CD4-positive, alpha-beta T cell (primary cell): ENCODE data around the gene XKR3. TPM values are rescaled to one million over a fixed set of nuclear protein-coding genes. Genes with fewer than 3 reads are reported as not detected.

Experiments
- ATAC-seq: fragments of 200-7000 bp; cut with Tn5 transposase; one replicate; pipeline ENCODE4 v1.10.0; 2022; ENCODE audit warnings: mild to moderate bottlenecking; ENCODE audit not compliant: poor library complexity
- CTCF ChIA-PET: fragments of 350-600 bp; sonication (Branson Sonifier 250); formaldehyde crosslinking; loops from one replicate; lab custom pipeline; 2021; ENCODE audit warnings: antibody characterized with exemption, inconsistent platforms; lab: Charles Lee
- POLR2A ChIA-PET: fragments of 350-600 bp; sonication (Branson Sonifier 250); formaldehyde crosslinking; loops from one replicate; lab custom pipeline; 2021; ENCODE audit warnings: antibody characterized with exemption, inconsistent platforms; lab: Charles Lee
- DNase-seq, 14 experiments: peaks; one replicate each; pipeline ENCODE4 v3.0.0-alpha.2; 2013 to 2020; ENCODE audit warnings: mixed read lengths in 2 of 14
- H3K27ac ChIP-seq, 2 donors: one replicate each; pipeline versions ENCODE4 v1.5.1 to v1.7.0; 2013; ENCODE audit warnings: low read length in 2 of 2, low read depth in 1 of 2, mild to moderate bottlenecking in 1 of 2
- H3K27me3 ChIP-seq, 2 experiments: 1 replicate in 1 of 2; 2 replicates in 1 of 2; pipeline versions ENCODE4 v1.6.1 to v1.7.0; 2013; ENCODE audit warnings: low read length in 2 of 2, control low read depth in 1 of 2, mild to moderate bottlenecking in 1 of 2, moderate library complexity in 1 of 2; ENCODE audit not compliant: insufficient read depth in 2 of 2, control insufficient read depth in 1 of 2
- H3K36me3 ChIP-seq: one replicate; pipeline ENCODE4 v1.6.1; 2013; ENCODE audit warnings: low read length, control low read depth; ENCODE audit not compliant: insufficient read depth
- H3K4me1 ChIP-seq: one replicate; pipeline ENCODE4 v1.6.1; 2013; ENCODE audit warnings: low read length, control low read depth; ENCODE audit not compliant: insufficient read depth
- H3K4me3 ChIP-seq: one replicate; pipeline ENCODE4 v1.5.1; 2013; ENCODE audit warnings: mild to moderate bottlenecking, low read length, moderate library complexity
- H3K9me3 ChIP-seq, 2 experiments: 1 replicate in 1 of 2; 2 replicates in 1 of 2; pipeline versions ENCODE4 v1.6.1 to v1.7.0; 2013; ENCODE audit warnings: low read length in 2 of 2, mild to moderate bottlenecking in 2 of 2, control low read depth in 1 of 2, moderate library complexity in 1 of 2; ENCODE audit not compliant: control insufficient read depth in 1 of 2, insufficient read depth in 1 of 2
- H3K27ac Mint-ChIP-seq: one replicate; pipeline ENCODE4 v1.8.0; 2020; ENCODE audit warnings: mixed read lengths
- H3K27me3 Mint-ChIP-seq: one replicate; pipeline ENCODE4 v1.8.0; 2021; ENCODE audit warnings: mixed read lengths
- H3K36me3 Mint-ChIP-seq: one replicate; pipeline ENCODE4 v1.8.0; 2021; ENCODE audit warnings: low read depth, mixed read lengths
- H3K4me1 Mint-ChIP-seq: one replicate; pipeline ENCODE4 v1.8.0; 2021; ENCODE audit warnings: low read depth, mixed read lengths
- H3K4me3 Mint-ChIP-seq: one replicate; pipeline ENCODE4 v1.8.0; 2020; ENCODE audit warnings: mild to moderate bottlenecking, mixed read lengths
- H3K9me3 Mint-ChIP-seq: one replicate; pipeline ENCODE4 v1.8.0; 2020; ENCODE audit warnings: mixed read lengths
- intact Hi-C, 2 experiments: fragments of 100-400 bp; cut with DNase I in 1 of 2; cut with micrococcal nuclease in 1 of 2; formaldehyde crosslinking; loops; one replicate each; pipeline versions ENCODE4 v1.15.1 to v1.9.0; 2023 to 2025; cut with DNase I, micrococcal nuclease
- total RNA-seq, 174 experiments: library from RNA in 2 of 174; stranded (reverse) in 2 of 174; gene quantifications; one replicate each; pipeline ENCODE4 v1.2.3 and lab custom pipeline; 2021 to 2026
- TF ChIP-seq, protein P1 (sequence below): fragments of 200-600 bp; IDR thresholded peaks from one replicate; pipeline ENCODE4 v1.8.0; 2022; ENCODE audit warnings: antibody characterized with exemption, mild to moderate bottlenecking

Gene XKR3
- total RNA-seq, 2 experiments from 2014 or later: not detected

DNA sequence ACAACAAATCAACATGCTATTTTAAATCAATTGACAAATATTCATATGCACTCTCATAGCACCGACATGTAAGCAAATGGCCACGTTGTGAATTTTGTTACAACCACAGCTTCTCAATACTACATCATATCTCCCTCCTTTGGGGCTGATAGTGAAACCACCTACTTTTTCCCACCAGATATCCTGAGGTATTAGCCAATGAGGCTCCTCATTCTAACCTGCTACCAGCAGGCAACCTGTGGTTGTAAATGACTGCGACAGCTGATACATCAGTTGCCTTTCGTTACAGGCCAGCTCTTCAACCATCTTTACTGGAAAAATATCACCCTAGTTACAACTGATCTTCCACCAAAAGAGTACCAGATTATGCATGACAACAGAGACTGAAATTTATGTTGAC, 3.7 kb upstream of the XKR3 start:
- intact Hi-C loops: no loop called here
- H3K9me3 ChIP-seq: no peaks in the 10 kb centered on the region
- H3K4me1 ChIP-seq: no peaks in the 10 kb centered on the region
- ATAC-seq (no peak), DNase-seq (no peak)
- no peak overlapping the region for H3K27ac Mint-ChIP-seq
- peaks cover 6% of the 10 kb centered on the region for H3K27me3 Mint-ChIP-seq
- H3K27me3 ChIP-seq: peaks cover 0 to 3% of the 10 kb centered on the region in 2 experiments
- no peaks in the 10 kb centered on the region for H3K36me3 Mint-ChIP-seq
- H3K27ac ChIP-seq: no peak overlapping the region
- peaks cover 20% of the 10 kb centered on the region for H3K4me1 Mint-ChIP-seq
- TF ChIP-seq, protein P1, sequence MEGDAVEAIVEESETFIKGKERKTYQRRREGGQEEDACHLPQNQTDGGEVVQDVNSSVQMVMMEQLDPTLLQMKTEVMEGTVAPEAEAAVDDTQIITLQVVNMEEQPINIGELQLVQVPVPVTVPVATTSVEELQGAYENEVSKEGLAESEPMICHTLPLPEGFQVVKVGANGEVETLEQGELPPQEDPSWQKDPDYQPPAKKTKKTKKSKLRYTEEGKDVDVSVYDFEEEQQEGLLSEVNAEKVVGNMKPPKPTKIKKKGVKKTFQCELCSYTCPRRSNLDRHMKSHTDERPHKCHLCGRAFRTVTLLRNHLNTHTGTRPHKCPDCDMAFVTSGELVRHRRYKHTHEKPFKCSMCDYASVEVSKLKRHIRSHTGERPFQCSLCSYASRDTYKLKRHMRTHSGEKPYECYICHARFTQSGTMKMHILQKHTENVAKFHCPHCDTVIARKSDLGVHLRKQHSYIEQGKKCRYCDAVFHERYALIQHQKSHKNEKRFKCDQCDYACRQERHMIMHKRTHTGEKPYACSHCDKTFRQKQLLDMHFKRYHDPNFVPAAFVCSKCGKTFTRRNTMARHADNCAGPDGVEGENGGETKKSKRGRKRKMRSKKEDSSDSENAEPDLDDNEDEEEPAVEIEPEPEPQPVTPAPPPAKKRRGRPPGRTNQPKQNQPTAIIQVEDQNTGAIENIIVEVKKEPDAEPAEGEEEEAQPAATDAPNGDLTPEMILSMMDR: no peak
- no peak overlapping the region for H3K4me3 ChIP-seq
- no peaks in the 10 kb centered on the region for H3K9me3 Mint-ChIP-seq
- no peaks in the 10 kb centered on the region for H3K36me3 ChIP-seq
- CTCF ChIA-PET: no interaction called here
- no peak overlapping the region for H3K4me3 Mint-ChIP-seq
- POLR2A ChIA-PET: no interaction called here

DNA sequence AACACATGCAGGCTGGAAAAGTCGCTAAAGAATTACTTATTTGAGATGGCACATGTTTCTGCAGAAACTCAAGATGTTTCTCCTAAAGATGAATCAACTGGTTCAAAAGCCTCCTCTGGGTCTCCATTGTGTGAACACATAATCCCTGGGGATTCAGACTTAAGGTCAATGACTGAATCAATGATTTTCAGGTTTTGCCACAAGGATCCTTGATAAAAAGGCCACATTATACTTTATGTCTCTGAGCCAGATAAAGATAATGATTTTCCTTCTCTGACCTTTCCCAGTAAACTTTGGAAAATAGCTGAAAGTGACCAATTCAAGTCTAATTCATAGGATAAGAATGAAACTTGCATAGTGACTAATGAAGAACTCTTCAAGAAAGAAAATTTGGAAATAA, 2.3 kb upstream of the XKR3 start:
- Histone ChIP-seq H3K27me3 (no peaks in the 10 kb centered on the region), H3K4me1 (no peaks in the 10 kb centered on the region), H3K4me3 (no peak overlapping the region), H3K9me3 (no peaks in the 10 kb centered on the region), H3K36me3 (no peaks in the 10 kb centered on the region), H3K27ac (no peak overlapping the region)
- no peaks in the 10 kb centered on the region for H3K27me3 Mint-ChIP-seq
- H3K36me3 Mint-ChIP-seq: no peaks in the 10 kb centered on the region
- ATAC-seq: no peak
- peaks cover 22% of the 10 kb centered on the region for H3K4me1 Mint-ChIP-seq
- DNase-seq: no peak
- ChIA-PET CTCF (no interaction called here), POLR2A (no interaction called here)
- H3K9me3 Mint-ChIP-seq: no peaks in the 10 kb centered on the region
- TF ChIP-seq, protein P1: no peak
- H3K4me3 Mint-ChIP-seq: no peak overlapping the region
- intact Hi-C loops: no loop called here
- H3K27ac Mint-ChIP-seq: no peak overlapping the region

DNA sequence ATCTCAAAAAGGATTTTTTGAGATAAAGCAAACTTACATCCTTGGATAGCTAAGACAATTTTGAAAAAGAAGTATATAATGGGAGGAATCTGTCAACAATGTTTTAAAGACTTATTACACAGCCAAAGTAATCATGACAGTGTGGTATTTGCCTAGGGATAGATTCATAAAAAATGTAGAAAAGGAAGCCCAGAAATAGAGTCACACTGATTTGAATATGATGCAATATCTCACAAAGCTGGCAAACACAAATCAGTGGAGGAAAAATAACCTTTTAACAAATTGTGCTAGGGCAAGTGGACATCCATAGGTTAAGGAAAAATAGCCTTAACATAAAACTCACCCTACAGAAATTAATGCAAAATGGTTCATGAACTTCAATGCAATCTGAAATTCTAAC, 6.0 kb downstream of the XKR3 start:
- Histone ChIP-seq H3K9me3 (peaks cover 0 to 10% of the 10 kb centered on the region in 2 experiments), H3K27ac (no peak overlapping the region), H3K4me1 (no peaks in the 10 kb centered on the region), H3K36me3 (no peaks in the 10 kb centered on the region), H3K4me3 (no peak overlapping the region), H3K27me3 (peaks cover 0 to 4% of the 10 kb centered on the region in 2 experiments)
- CTCF ChIA-PET: no interaction called here
- DNase-seq (peak in 1 of 14 experiments; percentile 11), ATAC-seq (no peak)
- TF ChIP-seq, protein P1: no peak
- intact Hi-C loops: no loop called here
- Mint-ChIP-seq H3K9me3 (peaks cover 4% of the 10 kb centered on the region), H3K36me3 (no peaks in the 10 kb centered on the region), H3K4me1 (peaks cover 6% of the 10 kb centered on the region), H3K27ac (no peak overlapping the region), H3K27me3 (peaks cover 7% of the 10 kb centered on the region), H3K4me3 (no peak overlapping the region)
- POLR2A ChIA-PET: no interaction called here
